ENCODE data around the gene CTSG. TPM values are rescaled to one million over a fixed set of nuclear protein-coding genes. Genes with fewer than 3 reads are reported as not detected.
"Not testable (repeated sequence)": the region's sequence is repeated elsewhere in the genome, so short reads cannot be mapped to it uniquely, and the experiment has no call there.

The CTSG gene
- total RNA-seq, 1 donor from 2014 or later: not detected

DNA sequence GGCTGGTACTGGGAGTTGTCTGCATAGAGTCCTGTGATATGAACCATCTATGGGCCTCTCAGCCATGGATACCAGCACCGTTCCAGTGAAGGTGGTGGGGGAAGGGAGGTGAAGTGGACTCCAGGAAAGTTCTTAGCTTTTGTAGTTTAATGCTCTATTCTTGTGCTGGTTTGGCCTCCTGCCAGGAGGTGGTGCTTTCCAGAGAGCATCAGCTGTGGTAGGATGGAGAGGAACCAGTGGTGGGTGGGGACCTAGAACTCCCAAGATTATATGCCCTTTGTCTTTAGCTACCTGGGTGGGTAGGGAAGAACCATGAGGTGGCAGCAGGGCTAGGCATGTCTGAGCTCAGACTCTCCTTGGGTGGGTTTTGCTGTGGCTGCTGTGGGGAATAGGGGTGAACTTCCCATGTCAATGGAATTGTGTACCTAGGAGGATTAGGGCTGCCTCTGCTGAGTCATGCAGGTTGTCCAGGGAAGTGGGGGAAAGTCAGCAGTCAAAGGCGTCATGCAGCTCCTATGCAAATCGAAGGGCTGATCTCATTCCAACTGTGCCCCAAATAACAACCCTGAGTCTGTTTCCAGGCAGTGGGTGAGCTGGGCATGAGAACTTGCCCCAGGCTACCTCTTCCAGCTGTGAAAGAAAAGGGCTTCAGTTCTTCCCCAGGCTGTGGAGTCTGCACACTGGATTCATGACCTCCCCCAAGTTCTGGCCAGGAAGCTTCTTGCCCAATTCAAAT, 19.2 kb upstream of the CTSG start:
- no peaks in the 10 kb centered on the region for H3K27me3 ChIP-seq (ENCODE audit: control insufficient read depth, insufficient read depth, low read length)
- H3K36me3 ChIP-seq (ENCODE audit: control insufficient read depth, insufficient read depth, low read length): no peaks in the 10 kb centered on the region
- H3K4me3 ChIP-seq (ENCODE audit: low read depth, low read length): no peak overlapping the region
- no peak for DNase-seq (ENCODE audit: low read depth)
- no peak for TF ChIP-seq CTCF (IDR thresholded peaks at IDR 0.05; ENCODE audit: insufficient read depth, low read length, poor library complexity, severe bottlenecking)

DNA sequence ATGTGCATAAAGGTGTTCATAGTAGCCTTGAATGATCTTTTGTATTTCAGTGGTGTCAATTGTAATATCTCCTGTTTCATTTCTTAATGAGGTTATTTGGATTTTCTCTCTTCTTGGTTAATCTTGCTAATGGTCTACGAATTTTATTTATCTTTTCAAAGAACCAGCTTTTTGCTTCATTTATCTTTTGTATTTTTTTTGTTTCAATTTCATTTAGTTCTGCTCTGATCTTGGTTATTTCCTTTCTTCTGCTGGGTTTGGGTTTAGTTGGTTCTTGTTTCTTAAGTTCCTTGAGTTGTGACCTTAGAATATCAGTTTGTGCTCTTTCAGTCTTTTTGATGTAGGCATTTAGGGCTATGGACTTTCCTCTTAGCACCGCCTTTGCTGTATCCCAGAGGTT, 15.0 kb upstream of the CTSG start:
- not testable (repeated sequence) for DNase-seq (ENCODE audit: low read depth); H3K36me3 ChIP-seq (ENCODE audit: control insufficient read depth, insufficient read depth, low read length)

DNA sequence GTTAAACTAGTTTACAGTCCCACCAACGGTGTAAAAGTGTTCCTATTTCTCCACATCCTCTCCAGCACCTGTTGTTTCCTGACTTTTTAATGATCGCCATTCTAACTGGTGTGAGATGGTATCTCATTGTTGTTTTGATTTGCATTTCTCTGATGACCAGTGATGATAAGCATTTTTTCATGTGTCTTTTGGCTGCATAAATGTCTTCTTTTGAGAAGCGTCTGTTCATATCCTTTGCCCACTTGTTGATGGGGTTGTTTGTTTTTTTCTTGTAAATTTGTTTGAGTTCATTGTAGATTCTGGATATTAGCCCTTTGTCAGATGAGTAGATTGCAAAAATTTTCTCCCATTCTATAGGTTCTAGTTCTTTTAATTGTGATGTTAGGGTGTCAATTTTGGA, 8.4 kb upstream of the CTSG start:
- H3K4me3 ChIP-seq (ENCODE audit: low read depth, low read length); DNase-seq (ENCODE audit: low read depth); H3K36me3 ChIP-seq (ENCODE audit: control insufficient read depth, insufficient read depth, low read length); H3K27me3 ChIP-seq (ENCODE audit: control insufficient read depth, insufficient read depth, low read length): not testable (repeated sequence)

More for the DNA sequence above, 15.0 kb upstream of the CTSG start:
- not testable (repeated sequence) for H3K4me3 ChIP-seq (ENCODE audit: low read depth, low read length); H3K27me3 ChIP-seq (ENCODE audit: control insufficient read depth, insufficient read depth, low read length)

GRCh38 chr14:24578558-24578957, 2.5 kb upstream of the CTSG start:
- H3K27me3 ChIP-seq (ENCODE audit: control insufficient read depth, insufficient read depth, low read length): no peaks in the 10 kb centered on the region
- DNase-seq (ENCODE audit: low read depth): no peak
- TF ChIP-seq CTCF (IDR thresholded peaks at IDR 0.05; ENCODE audit: insufficient read depth, low read length, poor library complexity, severe bottlenecking): no peak
- no peaks in the 10 kb centered on the region for H3K36me3 ChIP-seq (ENCODE audit: control insufficient read depth, insufficient read depth, low read length)
- H3K4me3 ChIP-seq (ENCODE audit: low read depth, low read length): no peak overlapping the region

GRCh38 chr14:24576771-24577170, 721 bp upstream of the CTSG start:
- no peak for DNase-seq (ENCODE audit: low read depth)
- no peak for TF ChIP-seq CTCF (IDR thresholded peaks at IDR 0.05; ENCODE audit: insufficient read depth, low read length, poor library complexity, severe bottlenecking)
- Histone ChIP-seq H3K27me3 (ENCODE audit: control insufficient read depth, insufficient read depth, low read length) (no peaks in the 10 kb centered on the region), H3K36me3 (ENCODE audit: control insufficient read depth, insufficient read depth, low read length) (no peaks in the 10 kb centered on the region), H3K4me3 (ENCODE audit: low read depth, low read length) (no peak overlapping the region)

- Histone ChIP-seq H3K4me3 (ENCODE audit: low read depth, low read length) (no peak overlapping the region), H3K36me3 (ENCODE audit: control insufficient read depth, insufficient read depth, low read length) (no peaks in the 10 kb centered on the region), H3K27me3 (ENCODE audit: control insufficient read depth, insufficient read depth, low read length) (no peaks in the 10 kb centered on the region)
- TF ChIP-seq CTCF (IDR thresholded peaks at IDR 0.05; ENCODE audit: insufficient read depth, low read length, poor library complexity, severe bottlenecking): no peak
- no peak for DNase-seq (ENCODE audit: low read depth)
Observed at GRCh38 chr14:24574206-24574774, 1.8 kb downstream of the CTSG start.

DNA sequence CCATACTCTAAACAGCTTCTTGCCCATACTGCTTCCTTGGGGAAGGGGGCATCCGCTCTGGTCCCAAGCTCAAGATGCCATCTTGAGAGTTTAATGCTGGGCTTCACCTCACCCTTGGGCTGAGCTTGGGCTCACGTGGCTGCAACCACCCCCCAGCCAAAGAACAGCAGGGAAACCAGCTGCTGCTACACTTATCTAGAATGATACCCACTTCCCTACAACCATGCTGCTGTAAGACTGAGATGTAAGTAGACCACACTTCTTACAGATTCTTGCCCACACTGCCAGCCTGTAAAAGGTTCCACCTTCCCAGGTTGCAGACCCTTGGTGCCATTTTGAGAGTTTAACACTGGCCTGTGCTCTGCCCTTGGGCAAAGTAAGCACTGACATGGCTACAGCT, 9.7 kb downstream of the CTSG start:
- no peak for TF ChIP-seq CTCF (IDR thresholded peaks at IDR 0.05; ENCODE audit: insufficient read depth, low read length, poor library complexity, severe bottlenecking)
- Histone ChIP-seq H3K27me3 (ENCODE audit: control insufficient read depth, insufficient read depth, low read length) (no peaks in the 10 kb centered on the region), H3K36me3 (ENCODE audit: control insufficient read depth, insufficient read depth, low read length) (no peaks in the 10 kb centered on the region), H3K4me3 (ENCODE audit: low read depth, low read length) (no peak overlapping the region)
- no peak for DNase-seq (ENCODE audit: low read depth)
